GM12891 (cell line): Measurements from ENCODE around the gene COQ7.

Experiments
- POLR2A ChIP-seq: IDR thresholded peaks from 2 replicates; pipeline ENCODE4 v1.6.1; 2011; ENCODE audit warnings: low read depth, low read length, control low read depth
- POLR2AphosphoS5 ChIP-seq: IDR thresholded peaks from 2 replicates; pipeline ENCODE4 v1.6.1; 2011; ENCODE audit warnings: low read depth, low read length, control low read depth
- TAF1 ChIP-seq: IDR thresholded peaks from 2 replicates; pipeline ENCODE4 v1.6.1; 2011; ENCODE audit warnings: low read depth, low read length, control low read depth

DNA sequence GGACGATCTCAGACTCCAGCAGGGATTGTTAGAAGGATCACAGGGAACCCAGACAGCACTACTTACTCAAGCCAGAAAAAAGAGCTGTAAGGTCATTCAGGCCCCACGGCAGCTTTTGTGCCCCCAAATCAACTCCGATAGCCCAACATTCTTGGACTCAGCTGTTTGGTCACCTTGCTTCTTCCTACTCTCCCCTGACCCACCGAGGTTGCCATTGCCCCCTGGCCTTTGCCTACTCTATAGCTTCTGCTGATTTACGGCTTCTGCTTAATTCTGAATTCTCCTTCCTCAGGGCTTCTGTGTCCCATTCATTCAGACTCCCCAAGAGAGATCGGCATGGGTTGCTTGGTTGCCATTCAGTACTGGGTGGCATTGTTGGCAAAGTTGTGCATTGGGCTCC, 37.7 kb downstream of the COQ7 start:
- TF ChIP-seq TAF1 (no peak), POLR2AphosphoS5 (no peak), POLR2A (no peak)
